Omental fat pad (tissue), 4 donors: ENCODE data around the gene C2orf68. TPM values are rescaled to one million over a fixed set of nuclear protein-coding genes. Genes with fewer than 3 reads are reported as not detected.
"Not testable (repeated sequence)": the region's sequence is repeated elsewhere in the genome, so short reads cannot be mapped to it uniquely, and the experiment has no call there.

ENCODE experiments used
- ATAC-seq: fragments of 150-250 bp; one replicate; pipeline ENCODE4 v1.9.1; 2016; ENCODE audit warnings: mild to moderate bottlenecking, moderate library complexity; ENCODE audit not compliant: low FRiP score
- DNase-seq: peaks from one replicate; pipeline ENCODE4 v3.0.0-alpha.2; 2019; ENCODE audit warnings: low spot score
- total RNA-seq, 4 donors: library from RNA; depleted of rRNA; stranded (reverse); fragments of >200 nt; gene quantifications; one replicate each; pipeline ENCODE4 v1.1.0, GENCODE V29; 2016
- TF ChIP-seq, protein P1 (sequence below), 3 donors: fragments of 450-650 bp; IDR thresholded peaks; one replicate each; pipeline ENCODE4 v1.5.1; 2016 to 2017; ENCODE audit warnings: antibody characterized with exemption in 3 of 3, mild to moderate bottlenecking in 3 of 3, moderate library complexity in 2 of 3

Gene C2orf68
- total RNA-seq, 4 donors from 2014 or later = 7.9 to 19.5 (median 12.8) TPM

DNA sequence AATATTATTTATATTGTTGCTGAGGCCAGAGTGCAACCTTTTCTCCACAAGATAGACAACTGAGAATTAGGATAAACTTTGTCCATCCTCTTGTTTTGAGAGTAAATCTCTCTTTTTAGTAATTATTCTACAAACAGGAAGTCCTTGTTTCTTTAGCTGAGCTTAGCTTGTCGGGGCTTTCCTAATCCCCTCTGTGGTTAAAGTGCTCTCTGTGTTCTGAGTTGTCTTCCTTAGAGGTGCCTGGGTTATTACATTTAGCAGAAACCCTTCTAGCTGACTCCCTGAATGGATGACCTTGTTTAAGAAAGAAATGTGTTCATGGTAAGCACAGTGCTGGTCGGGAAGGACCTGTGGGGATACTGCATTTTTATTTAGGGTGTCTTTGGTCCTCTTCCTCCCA is 16.8 kb upstream of the C2orf68 start:
- TF ChIP-seq, protein P1, sequence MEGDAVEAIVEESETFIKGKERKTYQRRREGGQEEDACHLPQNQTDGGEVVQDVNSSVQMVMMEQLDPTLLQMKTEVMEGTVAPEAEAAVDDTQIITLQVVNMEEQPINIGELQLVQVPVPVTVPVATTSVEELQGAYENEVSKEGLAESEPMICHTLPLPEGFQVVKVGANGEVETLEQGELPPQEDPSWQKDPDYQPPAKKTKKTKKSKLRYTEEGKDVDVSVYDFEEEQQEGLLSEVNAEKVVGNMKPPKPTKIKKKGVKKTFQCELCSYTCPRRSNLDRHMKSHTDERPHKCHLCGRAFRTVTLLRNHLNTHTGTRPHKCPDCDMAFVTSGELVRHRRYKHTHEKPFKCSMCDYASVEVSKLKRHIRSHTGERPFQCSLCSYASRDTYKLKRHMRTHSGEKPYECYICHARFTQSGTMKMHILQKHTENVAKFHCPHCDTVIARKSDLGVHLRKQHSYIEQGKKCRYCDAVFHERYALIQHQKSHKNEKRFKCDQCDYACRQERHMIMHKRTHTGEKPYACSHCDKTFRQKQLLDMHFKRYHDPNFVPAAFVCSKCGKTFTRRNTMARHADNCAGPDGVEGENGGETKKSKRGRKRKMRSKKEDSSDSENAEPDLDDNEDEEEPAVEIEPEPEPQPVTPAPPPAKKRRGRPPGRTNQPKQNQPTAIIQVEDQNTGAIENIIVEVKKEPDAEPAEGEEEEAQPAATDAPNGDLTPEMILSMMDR (IDR thresholded peaks at IDR 0.05) = no peak
- no peak for DNase-seq
- no peak for ATAC-seq

DNA sequence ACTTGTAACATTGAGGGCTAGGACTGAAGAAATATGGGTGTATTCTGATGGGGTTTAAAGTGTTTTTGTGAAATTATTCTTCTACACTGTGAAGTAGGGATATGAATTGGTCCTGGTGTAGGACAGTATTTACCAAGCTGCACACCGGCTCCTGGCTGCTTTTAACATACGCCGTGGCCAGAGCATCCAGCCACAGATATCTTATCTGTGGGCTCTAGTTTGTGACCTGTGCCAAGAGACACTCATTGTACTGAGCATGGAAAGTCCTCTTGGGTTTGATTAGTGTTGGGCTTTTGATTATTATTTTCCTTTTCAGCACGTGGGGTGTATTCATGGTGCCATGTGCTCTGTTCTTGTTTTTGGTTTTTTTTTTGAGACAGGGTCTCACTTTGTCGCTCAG is 12.1 kb upstream of the C2orf68 start:
- ATAC-seq = no peak
- TF ChIP-seq, protein P1 (IDR thresholded peaks at IDR 0.05) = no peak
- DNase-seq = no peak

DNA sequence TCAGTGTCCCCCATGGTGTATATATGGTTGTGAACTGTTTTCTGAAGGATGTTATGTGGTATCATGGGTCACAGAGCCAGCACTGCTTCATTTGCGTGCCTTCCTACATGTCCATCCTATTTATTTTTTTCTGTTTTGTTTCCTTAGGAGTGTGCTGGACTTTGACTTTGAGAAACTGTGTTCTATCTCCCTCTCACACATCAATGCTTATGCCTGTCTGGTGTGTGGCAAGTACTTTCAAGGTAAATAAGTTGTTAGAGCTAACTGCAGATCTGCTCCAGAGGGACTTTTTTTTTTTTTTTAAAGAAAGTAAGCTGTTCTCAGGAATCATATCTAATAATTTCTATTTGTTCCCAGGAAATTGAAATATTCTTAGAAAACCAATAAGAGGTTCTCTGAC is 9.5 kb upstream of the C2orf68 start:
- ATAC-seq (no peak), DNase-seq (no peak)
- TF ChIP-seq, protein P1 (IDR thresholded peaks at IDR 0.05) = no peak

DNA sequence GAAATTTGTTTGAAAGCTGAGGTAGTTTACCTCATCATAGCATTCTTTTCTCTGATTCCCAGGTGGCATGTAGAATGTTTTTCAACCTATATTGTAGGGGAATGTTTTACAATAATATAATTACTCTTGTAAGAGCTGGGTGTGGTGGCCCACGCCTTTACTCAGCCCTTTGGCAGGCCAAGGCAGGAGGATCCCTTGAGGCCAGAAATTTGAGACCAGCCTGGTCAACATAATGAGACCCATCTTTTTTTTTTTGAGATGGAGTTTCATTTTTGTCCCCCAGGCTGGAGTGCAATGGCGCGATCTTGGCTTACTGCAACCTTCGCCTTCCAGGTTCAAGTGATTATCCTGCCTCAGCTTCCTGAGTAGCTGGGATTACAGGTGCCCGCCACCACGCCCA is 7.8 kb upstream of the C2orf68 start:
- no peak for DNase-seq
- ATAC-seq = no peak
- TF ChIP-seq, protein P1 (IDR thresholded peaks at IDR 0.05) = no peak

DNA sequence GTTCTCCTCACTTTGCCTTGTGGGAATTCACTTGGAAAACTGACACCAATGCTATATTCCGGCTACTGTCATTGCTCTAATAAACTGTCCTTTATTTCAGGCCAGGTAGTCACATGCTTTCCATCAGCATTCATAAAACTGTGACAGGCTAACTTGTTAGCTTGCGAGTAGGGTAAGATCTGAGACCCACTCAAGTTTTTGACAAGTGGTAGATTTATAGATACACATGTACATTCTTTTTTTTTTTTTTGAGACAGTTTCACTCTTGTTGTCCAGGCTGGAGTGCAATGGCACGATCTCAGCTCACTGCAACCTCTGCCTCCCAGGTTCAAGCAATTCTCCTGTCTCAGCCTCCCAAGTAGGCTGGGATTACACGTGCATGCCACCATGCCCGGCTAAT is 5.9 kb upstream of the C2orf68 start:
- ATAC-seq, DNase-seq: not testable (repeated sequence)

DNA sequence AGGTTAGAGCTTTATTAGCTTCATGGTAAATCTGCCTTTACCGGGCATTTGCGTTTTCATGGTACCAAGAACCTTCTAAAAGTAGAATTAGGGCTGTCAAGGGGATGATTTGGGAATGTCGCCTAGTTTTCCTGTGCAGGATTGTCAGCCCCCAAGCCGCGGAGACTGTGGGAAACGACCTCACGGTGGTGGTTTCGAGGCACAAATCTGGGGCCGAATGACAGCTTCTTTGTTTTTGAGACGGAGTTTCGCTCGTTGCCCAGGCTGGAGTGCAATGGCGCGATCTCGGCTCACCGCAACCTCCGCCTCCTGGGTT is 3.5 kb upstream of the C2orf68 start:
- DNase-seq = no peak
- TF ChIP-seq, protein P1 (IDR thresholded peaks at IDR 0.05) = no peak
- no peak for ATAC-seq

DNA sequence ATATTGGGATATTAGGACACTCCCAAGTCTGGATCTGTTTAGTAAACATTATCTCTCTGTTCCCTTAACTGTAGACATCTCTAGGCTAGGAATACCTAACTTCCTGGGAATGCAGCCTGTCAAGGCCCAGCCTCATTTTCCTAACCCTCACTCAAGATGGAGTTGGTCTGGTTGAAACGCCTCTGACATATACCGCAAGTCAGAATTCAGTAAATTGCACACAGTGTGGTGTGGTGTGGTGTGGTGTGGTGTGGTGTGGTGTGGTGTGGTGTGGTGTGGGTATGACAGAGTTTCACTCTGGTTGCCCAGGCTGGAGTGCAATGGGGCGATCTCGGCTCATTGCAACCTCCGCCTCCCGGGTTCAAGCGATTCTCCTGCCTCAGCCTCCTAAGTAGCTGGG is 2.9 kb upstream of the C2orf68 start:
- DNase-seq = not testable (repeated sequence)

DNA sequence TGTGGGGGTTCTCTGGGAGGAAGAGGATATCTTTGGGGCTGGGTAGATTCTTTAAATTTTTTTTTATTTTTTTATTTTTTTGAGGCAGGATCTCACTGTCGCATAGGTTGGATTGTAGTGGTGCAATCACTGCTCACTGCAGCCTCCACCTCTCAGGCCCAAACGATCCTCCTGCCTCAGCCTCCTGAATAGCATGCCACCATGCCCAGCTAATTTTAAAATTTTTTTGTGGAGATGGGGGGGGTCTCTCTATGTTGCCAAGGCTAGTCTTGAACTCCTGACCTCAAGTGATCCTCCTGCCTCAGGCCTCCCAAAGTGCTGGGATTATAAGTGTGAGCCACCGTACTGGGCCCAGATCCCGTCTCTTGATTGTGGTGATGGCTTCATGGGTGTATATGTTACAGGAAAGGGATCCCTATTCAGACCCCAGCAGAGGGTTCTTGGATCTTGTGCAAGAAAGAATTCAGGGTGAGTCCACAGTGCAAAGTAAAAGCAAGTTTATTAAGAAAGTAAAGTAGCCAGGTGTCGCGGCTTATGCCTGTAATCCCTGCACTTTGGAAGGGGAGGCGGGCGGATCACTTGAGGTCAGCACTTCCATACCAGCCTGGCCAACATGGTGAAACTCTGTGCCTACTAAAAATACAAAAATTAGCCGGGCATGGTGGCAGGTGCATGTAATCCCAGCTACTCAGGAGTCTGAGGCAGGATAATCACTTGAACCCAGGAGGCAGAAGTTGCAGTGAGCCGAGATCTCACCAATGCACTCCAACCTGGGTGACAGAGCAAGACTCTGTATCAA is 2.0 kb upstream of the C2orf68 start:
- DNase-seq = no peak
- TF ChIP-seq, protein P1 (IDR thresholded peaks at IDR 0.05) = no peak
- no peak for ATAC-seq

More for the DNA sequence above, 2.9 kb upstream of the C2orf68 start:
- ATAC-seq = not testable (repeated sequence)
